GM19463 (cell line): ENCODE measurements around the gene PCDHB7.
"Not testable (repeated sequence)": the region's sequence is repeated elsewhere in the genome, so short reads cannot be mapped to it uniquely, and the experiment has no call there.

Source experiments
- ATAC-seq: cut with Tn5 transposase; IDR thresholded peaks from one replicate; pipeline ENCODE4 v1.9.1; 2021; ENCODE audit warnings: mild to moderate bottlenecking, moderate library complexity; ENCODE audit not compliant: unreplicated experiment

PCDHB7 gene

DNA sequence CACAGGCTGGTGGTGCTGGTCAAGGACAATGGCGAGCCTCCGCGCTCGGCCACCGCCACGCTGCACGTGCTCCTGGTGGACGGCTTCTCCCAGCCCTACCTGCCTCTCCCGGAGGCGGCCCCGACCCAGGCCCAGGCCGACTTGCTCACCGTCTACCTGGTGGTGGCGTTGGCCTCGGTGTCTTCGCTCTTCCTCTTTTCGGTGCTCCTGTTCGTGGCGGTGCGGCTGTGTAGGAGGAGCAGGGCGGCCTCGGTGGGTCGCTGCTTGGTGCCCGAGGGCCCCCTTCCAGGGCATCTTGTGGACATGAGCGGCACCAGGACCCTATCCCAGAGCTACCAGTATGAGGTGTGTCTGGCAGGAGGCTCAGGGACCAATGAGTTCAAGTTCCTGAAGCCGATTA lies 43.6 kb downstream of the PCDHB7 start:
- not testable (repeated sequence) for ATAC-seq

DNA sequence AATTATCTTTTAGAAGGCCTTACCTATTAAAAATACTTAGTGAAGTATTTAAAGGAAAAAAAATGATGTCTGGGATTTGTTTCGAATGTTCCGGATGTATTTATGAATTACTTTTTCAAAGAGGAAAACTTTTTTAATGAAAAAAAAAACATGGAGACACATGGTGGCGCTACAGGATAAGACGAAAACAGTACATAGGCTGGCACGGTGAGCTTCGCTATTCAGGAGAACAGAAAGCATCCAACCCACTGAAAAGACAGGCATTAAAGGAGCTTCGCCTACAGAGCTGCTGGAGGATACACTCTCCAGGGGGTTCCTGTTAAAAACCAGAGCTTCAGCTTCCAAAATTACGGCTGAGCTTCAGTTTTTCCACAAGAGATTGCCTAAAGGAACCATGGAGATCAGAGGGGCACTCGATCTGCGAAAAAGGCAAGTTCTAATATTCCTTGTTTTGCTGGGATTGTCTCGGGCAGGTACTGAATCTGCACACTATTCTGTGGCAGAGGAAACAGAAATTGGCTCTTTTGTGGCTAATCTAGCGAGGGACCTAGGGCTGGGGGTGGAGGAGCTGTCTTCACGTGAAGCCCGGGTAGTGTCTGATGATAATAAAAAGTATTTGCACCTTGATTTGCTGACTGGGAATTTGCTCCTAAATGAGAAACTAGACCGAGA lies 50.8 kb downstream of the PCDHB7 start, which contains the start of gene PCDHB14:
TSS of gene PCDHB14 (plus strand) at position 232 of the 672 bp plus-strand sequence. CDS start at position 395, 163 bp downstream.
- no peak for ATAC-seq

DNA sequence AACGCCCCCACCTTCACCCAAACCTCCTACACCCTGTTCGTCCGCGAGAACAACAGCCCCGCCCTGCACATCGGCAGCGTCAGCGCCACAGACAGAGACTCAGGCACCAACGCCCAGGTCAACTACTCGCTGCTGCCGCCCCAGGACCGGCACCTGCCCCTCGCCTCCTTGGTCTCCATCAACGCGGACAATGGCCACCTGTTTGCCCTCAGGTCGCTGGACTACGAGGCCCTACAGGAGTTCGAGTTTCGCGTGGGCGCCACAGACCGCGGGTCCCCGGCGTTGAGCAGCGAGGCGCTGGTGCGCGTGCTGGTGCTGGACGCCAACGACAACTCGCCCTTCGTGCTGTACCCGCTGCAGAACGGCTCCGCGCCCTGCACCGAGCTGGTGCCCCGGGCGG lies 52.4 kb downstream of the PCDHB7 start:
- not testable (repeated sequence) for ATAC-seq

DNA sequence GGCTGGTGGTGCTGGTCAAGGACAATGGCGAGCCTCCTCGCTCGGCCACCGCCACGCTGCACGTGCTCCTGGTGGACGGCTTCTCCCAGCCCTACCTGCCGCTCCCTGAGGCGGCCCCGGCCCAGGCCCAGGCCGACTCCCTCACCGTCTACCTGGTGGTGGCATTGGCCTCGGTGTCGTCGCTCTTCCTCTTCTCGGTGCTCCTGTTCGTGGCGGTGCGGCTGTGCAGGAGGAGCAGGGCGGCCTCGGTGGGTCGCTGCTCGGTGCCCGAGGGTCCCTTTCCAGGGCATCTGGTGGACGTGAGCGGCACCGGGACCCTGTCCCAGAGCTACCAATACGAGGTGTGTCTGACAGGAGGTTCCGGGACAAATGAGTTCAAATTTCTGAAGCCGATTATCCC lies 53.0 kb downstream of the PCDHB7 start:
- ATAC-seq = not testable (repeated sequence)
